Endothelial cell of umbilical vein (primary cell): ENCODE data around the gene TAF11L4. TPM values are rescaled to one million over a fixed set of nuclear protein-coding genes. Genes with fewer than 3 reads are reported as not detected.

Experiments
- polyA plus RNA-seq, 4 experiments: library from polyadenylated mRNA; depleted of rRNA in 3 of 4; stranded (reverse) in 3 of 4; unstranded in 1 of 4; fragments of >200 nt; gene quantifications; 2 replicates each; pipeline versions ENCODE4 v1.2.1 to v1.2.3, GENCODE V29; 2011 to 2012; ENCODE audit warnings: missing spikeins in 1 of 4
- small RNA-seq: library from RNA; depleted of rRNA; stranded (forward); fragments of <200 nt; gene quantifications from one replicate; pipeline ENCODE3, GENCODE V24; 2012; ENCODE audit warnings: low replicate concordance, low read depth; ENCODE audit not compliant: insufficient read depth, insufficient read length
- total RNA-seq: library from RNA; stranded (reverse); gene quantifications from 2 replicates; pipeline ENCODE4 v1.2.3, GENCODE V29; 2021

Gene TAF11L4
- total and polyA plus RNA-seq, 2 donors (not counting 3 experiments of a cell fraction or from before 2014, with no cell fraction given) = not detected

Small RNA genes within 50 kb of the gene (small RNA-seq; reads per million reads assigned to genes)
- not detected for gene AC106774.3

Other genes with a start within 250 kb of the TAF11L4 start
- not detected in 2 replicates for gene TAF11L2, start 23.6 kb upstream of the TAF11L4 start, total RNA-seq
- gene TAF11L2, start 23.6 kb upstream of the TAF11L4 start, polyA plus RNA-seq = not detected in 2 replicates
- not detected in 2 replicates for gene TAF11L3, start 3.4 kb upstream of the TAF11L4 start, total RNA-seq
- not detected in 2 replicates for gene TAF11L3, start 3.4 kb upstream of the TAF11L4 start, polyA plus RNA-seq
- gene TAF11L5, start 3.4 kb downstream of the TAF11L4 start, total RNA-seq = not detected in 2 replicates
- gene TAF11L5, start 3.4 kb downstream of the TAF11L4 start, polyA plus RNA-seq = not detected in 2 replicates
- gene TAF11L6, start 6.9 kb downstream of the TAF11L4 start, total RNA-seq = not detected in 2 replicates
- not detected in 2 replicates for gene TAF11L6, start 6.9 kb downstream of the TAF11L4 start, polyA plus RNA-seq
- not detected in 2 replicates for gene TAF11L7, start 64.0 kb downstream of the TAF11L4 start, total RNA-seq
- gene TAF11L7, start 64.0 kb downstream of the TAF11L4 start, polyA plus RNA-seq = not detected in 2 replicates
- not detected in 2 replicates for gene TAF11L8, start 69.2 kb downstream of the TAF11L4 start, total RNA-seq
- gene TAF11L8, start 69.2 kb downstream of the TAF11L4 start, polyA plus RNA-seq = not detected in 2 replicates
- gene TAF11L9, start 72.6 kb downstream of the TAF11L4 start, total RNA-seq = not detected in 2 replicates
- not detected in 2 replicates for gene TAF11L9, start 72.6 kb downstream of the TAF11L4 start, polyA plus RNA-seq
- not detected in 2 replicates for gene TAF11L10, start 76.0 kb downstream of the TAF11L4 start, total RNA-seq
- gene TAF11L10, start 76.0 kb downstream of the TAF11L4 start, polyA plus RNA-seq = not detected in 2 replicates
- gene TAF11L11, start 82.4 kb downstream of the TAF11L4 start, total RNA-seq = not detected in 2 replicates
- gene TAF11L11, start 82.4 kb downstream of the TAF11L4 start, polyA plus RNA-seq = not detected in 2 replicates
- gene TAF11L12, start 88.6 kb downstream of the TAF11L4 start, total RNA-seq = not detected in 2 replicates
- gene TAF11L12, start 88.6 kb downstream of the TAF11L4 start, polyA plus RNA-seq = not detected in 2 replicates
- not detected in 2 replicates for gene TAF11L13, start 110.3 kb downstream of the TAF11L4 start, total RNA-seq
- gene TAF11L13, start 110.3 kb downstream of the TAF11L4 start, polyA plus RNA-seq = not detected in 2 replicates
- not detected in 2 replicates for gene TAF11L14, start 112.7 kb downstream of the TAF11L4 start, total RNA-seq
- gene TAF11L14, start 112.7 kb downstream of the TAF11L4 start, polyA plus RNA-seq = not detected in 2 replicates